LNCAP (cell line): ENCODE measurements around the gene PSD.

Experiments
- TF ChIP-seq, protein P1 (sequence below): fragments of 450-650 bp; IDR thresholded peaks from 2 replicates; pipeline ENCODE4 v1.5.1; 2017; ENCODE audit warnings: mild to moderate bottlenecking

PSD gene

DNA sequence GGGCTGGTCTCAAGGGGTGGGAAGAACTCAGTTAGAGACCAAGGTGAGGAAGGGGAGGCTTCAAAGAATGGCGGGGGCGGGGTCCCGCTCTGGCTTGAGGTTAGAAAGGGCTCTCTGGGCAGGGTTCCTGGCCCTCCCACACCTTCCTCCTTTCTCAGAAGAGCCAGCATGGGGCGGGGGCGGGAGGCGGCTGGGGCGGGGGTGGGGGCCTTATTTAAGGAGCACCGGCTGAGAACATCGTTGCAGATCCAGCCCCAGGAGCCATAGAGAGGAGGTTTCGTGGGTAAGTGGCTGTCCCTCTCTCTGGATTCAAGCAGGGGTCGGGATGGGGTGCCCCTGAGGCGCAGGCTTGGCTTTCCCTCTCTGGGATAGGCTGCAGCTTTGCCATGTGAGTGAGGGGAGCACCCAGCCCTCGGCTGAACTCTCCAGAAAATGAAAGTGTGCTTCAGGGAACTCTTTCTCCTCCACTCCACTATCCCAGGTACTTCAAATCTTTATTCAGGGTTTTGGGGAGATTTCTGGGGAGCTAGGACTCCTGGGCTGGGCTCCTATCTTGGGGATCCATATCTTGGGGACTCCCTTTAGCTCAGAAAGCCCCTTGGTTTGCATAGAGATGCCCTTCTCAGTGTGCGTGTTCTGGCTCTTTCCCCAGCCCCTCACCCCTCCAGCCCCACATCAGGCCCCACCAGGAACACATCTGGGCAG is 17.1 kb upstream of the PSD start:
- TF ChIP-seq, protein P1, sequence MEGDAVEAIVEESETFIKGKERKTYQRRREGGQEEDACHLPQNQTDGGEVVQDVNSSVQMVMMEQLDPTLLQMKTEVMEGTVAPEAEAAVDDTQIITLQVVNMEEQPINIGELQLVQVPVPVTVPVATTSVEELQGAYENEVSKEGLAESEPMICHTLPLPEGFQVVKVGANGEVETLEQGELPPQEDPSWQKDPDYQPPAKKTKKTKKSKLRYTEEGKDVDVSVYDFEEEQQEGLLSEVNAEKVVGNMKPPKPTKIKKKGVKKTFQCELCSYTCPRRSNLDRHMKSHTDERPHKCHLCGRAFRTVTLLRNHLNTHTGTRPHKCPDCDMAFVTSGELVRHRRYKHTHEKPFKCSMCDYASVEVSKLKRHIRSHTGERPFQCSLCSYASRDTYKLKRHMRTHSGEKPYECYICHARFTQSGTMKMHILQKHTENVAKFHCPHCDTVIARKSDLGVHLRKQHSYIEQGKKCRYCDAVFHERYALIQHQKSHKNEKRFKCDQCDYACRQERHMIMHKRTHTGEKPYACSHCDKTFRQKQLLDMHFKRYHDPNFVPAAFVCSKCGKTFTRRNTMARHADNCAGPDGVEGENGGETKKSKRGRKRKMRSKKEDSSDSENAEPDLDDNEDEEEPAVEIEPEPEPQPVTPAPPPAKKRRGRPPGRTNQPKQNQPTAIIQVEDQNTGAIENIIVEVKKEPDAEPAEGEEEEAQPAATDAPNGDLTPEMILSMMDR: no peak

DNA sequence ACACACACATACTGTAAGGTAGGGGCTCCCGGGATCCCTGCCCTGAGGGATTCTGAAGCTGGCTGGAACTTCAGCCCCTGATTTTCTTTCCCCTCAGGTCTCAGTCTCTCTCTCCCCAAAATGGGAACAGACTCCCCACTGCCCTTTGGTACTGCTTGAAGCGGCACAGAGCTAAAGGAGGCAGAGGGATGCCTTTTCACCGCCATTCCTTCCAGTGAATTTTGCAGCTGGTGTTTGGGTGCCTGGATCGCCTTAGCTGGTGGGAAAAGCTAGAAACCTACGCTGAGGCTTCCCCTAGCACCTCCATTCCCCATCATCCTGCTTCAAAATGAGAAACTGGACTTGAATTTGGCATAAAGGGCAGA is 16.5 kb upstream of the PSD start:
- TF ChIP-seq, protein P1: no peak

DNA sequence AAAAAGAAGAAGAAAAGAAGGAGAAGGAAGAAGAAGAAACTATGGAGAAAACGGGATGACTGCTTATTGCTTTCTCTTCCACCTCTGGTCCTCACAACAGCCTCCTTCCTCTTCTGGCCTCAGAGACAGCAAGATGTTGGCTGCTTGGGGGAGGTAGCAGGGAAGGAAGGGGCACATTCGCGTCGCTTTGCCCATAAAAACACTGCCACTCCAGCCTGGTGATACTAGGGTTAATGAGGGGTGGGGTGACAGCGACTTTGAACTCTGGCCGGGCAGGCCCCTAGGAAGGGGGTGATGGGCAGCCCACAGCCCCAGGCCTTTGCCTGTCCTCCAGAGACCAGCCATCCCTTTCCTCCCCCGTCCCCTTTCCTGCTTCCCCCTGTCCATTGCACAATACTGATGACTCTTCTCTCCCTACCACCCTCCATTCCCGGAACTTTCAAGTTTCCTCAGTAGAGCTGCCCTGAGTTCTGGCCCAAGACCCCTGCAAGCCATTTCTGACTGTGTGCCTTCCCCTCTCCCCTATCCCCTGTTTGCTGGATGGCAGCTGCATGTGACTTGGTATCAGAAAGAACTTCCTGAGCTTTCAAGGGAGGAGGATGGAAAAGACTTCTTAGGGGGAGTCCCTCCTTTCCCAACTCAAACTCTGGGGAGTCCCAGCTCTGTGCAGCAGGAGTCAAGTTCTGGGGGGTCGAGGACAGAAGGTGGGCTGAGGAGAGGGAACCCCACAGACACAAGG is 16.0 kb upstream of the PSD start:
- TF ChIP-seq, protein P1: no peak

DNA sequence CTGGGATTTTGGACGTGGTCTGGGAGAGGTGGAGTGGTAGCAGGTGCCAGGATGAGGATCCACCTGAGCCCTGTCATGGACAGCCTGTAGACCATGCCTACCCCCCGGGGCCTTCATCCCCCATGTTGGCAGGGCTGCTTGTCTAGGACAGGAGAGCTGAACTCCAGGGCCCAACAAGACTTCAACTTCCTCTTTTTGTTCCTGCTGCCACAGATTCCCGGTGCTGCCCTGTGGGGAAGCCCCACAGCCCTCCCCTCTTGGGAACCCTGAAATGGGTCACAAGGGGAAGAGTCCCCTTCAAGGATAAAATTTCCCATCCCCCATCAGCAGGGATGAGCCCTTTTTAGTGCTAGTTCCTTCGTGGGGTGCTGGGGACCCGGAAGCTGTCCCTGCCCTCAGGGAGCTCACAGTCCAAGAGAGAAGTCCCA is 15.0 kb upstream of the PSD start:
- TF ChIP-seq, protein P1: no peak

DNA sequence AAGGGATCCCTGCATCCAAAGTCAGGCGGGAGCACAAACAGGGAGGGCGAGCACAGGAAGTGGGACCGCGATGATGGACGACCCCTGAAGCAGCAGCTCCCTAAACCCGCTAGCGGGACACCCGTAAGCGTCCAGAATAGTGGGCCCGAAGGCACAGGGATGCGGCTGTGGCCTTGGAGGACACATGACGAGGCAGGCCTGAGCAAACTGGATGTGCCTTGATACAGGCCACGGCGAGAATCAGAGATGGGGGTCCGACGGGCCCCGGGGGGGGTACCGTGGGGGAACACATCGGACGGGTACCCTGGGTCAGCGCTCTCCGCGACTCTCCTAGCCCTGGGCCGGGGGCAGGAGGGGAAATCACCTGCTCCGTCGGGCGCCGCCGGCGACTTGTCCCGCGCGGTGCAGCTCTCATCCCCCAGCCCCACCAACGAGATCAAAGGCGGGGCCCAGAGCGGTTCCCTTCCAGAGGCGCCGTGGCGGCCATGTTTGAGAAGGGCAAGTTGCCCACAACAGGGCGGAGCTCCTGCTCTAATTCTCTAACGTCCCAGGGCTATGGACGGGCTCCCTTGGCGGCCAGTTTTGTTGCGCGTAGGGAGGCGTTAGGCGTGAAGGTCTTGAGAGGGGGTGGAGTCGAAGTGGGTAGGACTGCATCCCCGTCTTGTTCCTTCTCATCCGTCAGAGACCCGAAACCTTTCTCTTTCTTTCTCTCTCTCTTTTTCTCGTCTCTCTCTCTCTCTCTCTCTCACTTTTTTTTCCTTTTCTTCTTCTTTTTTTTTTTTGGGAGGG is 13.8 kb upstream of the PSD start, which contains the start of gene CUEDC2:
TSS of gene CUEDC2 (minus strand) at position 413 of the 789 bp plus-strand sequence. CDS start 7,386 bp downstream, outside the sequence.
- TF ChIP-seq, protein P1: no peak

DNA sequence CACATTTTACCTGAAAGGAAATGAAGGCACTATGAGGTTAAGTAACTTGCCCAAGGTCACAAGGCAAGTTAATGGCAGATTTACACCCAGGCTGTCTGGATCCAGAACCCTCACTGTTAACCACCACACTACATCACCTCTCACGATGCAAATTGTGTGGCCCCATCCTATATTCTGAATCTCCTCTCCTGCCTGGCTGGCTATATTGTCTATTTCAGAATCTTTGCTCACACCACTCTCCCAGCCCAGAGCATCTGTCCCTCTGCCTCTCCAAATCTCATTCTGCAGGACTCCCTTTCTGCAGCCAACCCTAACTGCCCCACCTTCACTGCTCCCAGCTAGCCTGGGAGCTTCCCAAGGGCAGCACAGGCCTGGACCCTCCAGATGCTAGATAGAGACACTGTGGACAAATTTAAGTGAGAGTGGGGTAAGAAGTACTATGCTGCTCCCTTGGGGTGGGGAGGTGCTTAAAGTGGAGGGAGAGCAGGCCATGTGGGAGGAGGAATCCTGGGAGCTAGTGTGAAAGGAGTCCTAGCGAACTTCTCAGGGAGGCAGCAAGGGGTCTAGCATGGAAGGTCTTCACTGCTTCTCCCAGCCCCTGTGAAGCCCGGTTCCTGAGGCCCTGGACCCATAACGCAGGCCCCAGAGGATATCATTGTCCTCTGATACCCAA is 13.0 kb upstream of the PSD start:
- TF ChIP-seq, protein P1: no peak

DNA sequence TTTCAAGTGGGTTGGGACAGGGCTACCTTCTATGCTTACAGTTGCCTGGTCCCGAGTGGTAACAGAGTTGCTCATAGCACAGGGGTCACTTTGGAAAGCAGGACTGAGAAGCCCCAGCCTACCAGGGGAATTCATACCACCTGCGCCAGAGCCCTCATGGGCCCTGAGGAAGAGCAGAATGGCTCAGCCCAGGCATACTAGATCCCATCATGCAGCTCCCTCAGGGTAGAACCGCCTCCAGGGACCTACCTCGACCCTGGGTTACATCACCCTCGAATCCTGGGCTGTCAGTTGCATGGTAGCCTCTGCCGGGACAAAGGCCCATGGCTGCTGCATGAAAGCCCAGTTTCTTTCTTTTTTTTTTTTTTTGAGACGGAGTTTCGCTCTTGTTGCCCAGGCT is 10.9 kb upstream of the PSD start:
- TF ChIP-seq, protein P1: no peak
